Esophagus squamous epithelium (tissue), 4 donors: ENCODE results near the gene MAP1LC3B.

ENCODE experiments used
- CTCF ChIP-seq, 6 experiments: fragments of 450-650 bp in 4 of 6; fragments of 200-600 bp in 2 of 6; sonication (generic) in 2 of 6; IDR thresholded peaks; one replicate each; pipeline ENCODE4 v1.5.1; 2016 to 2019; ENCODE audit warnings: antibody characterized with exemption in 6 of 6, mild to moderate bottlenecking in 4 of 6, moderate library complexity in 4 of 6
- POLR2A ChIP-seq, 4 donors: fragments of 450-650 bp; IDR thresholded peaks; one replicate each; pipeline ENCODE4 v1.6.1; 2017; ENCODE audit warnings: antibody characterized with exemption in 4 of 4, mild to moderate bottlenecking in 4 of 4, moderate library complexity in 3 of 4

- no peak for TF ChIP-seq POLR2A (IDR thresholded peaks at IDR 0.05)
- no peak for TF ChIP-seq CTCF (IDR thresholded peaks at IDR 0.05)
Observed at GRCh38 chr16:87436225-87437172, 44.4 kb downstream of the MAP1LC3B start.
